ENCODE data around the gene TUBB1.

TUBB1 gene

GRCh38 chr20:59003836-59004492 is 15.3 kb upstream of the TUBB1 start:
- peaks cover 32% of the 10 kb centered on the region for H3K79me2 ChIP-seq (ENCODE audit: insufficient read depth, low read length)
- H3K9me3 ChIP-seq (ENCODE audit: insufficient read depth, low read length), result no peaks in the 10 kb centered on the region
- peak overlapping the region; percentile 86 for H3K27ac ChIP-seq (ENCODE audit: low read depth, low read length)
- peak overlapping the region; percentile 86 for H3K4me2 ChIP-seq (ENCODE audit: low read depth, low read length, poor library complexity, severe bottlenecking)
- H3K9me2 ChIP-seq (replicated peaks; ENCODE audit: insufficient read depth, low read length), result no peaks in the 10 kb centered on the region
- peak overlapping the region; percentile 91 for H3K9ac ChIP-seq (ENCODE audit: low read length)
- TF ChIP-seq EZH2phosphoT487 (conservative IDR thresholded peaks at IDR 0.05; ENCODE audit: low read length), result no peak
- TF ChIP-seq, protein P1, sequence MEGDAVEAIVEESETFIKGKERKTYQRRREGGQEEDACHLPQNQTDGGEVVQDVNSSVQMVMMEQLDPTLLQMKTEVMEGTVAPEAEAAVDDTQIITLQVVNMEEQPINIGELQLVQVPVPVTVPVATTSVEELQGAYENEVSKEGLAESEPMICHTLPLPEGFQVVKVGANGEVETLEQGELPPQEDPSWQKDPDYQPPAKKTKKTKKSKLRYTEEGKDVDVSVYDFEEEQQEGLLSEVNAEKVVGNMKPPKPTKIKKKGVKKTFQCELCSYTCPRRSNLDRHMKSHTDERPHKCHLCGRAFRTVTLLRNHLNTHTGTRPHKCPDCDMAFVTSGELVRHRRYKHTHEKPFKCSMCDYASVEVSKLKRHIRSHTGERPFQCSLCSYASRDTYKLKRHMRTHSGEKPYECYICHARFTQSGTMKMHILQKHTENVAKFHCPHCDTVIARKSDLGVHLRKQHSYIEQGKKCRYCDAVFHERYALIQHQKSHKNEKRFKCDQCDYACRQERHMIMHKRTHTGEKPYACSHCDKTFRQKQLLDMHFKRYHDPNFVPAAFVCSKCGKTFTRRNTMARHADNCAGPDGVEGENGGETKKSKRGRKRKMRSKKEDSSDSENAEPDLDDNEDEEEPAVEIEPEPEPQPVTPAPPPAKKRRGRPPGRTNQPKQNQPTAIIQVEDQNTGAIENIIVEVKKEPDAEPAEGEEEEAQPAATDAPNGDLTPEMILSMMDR (IDR thresholded peaks at IDR 0.05; ENCODE audit: insufficient read depth, low read length, poor library complexity, severe bottlenecking), result no peak
- H4K20me1 ChIP-seq (ENCODE audit: low read depth, low read length), result 0 out of 2 replicates have a peak, but pooled peaks cover 3% of the 10 kb centered on the region
- H3F3A ChIP-seq (ENCODE audit: insufficient read depth), result peaks cover 12% of the 10 kb centered on the region
- no peaks in the 10 kb centered on the region for H3K27me3 ChIP-seq (ENCODE audit: low read length)
- H3K36me3 ChIP-seq (ENCODE audit: low read length), result no peaks in the 10 kb centered on the region
- H2AFZ ChIP-seq (ENCODE audit: low read depth, low read length, severe bottlenecking), result no peak overlapping the region
- peak overlapping the region; percentile 74 for H3K4me3 ChIP-seq (ENCODE audit: insufficient read depth, low read length, poor library complexity, severe bottlenecking)

DNA sequence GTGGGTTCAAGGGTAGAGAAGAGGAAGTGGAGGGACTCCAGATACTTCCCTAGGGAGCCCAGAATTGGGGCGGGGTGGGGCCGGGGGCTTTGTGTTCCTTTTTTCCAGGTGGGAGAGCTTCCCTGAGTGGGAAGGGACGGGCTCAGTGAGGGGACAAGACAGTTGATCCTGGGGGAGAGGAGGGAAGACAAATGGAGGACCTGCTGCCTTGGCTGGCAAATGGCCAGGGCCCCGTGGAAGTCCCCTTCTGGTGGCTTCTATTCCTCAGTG is 14.8 kb upstream of the TUBB1 start:
- peaks cover 32% of the 10 kb centered on the region for H3K79me2 ChIP-seq (ENCODE audit: insufficient read depth, low read length)
- no peak for TF ChIP-seq EZH2phosphoT487 (conservative IDR thresholded peaks at IDR 0.05; ENCODE audit: low read length)
- H3K4me2 ChIP-seq (ENCODE audit: low read depth, low read length, poor library complexity, severe bottlenecking), result peak overlapping the region; percentile 86
- H3K9me2 ChIP-seq (replicated peaks; ENCODE audit: insufficient read depth, low read length), result no peaks in the 10 kb centered on the region
- peak overlapping the region; percentile 74 for H3K4me3 ChIP-seq (ENCODE audit: insufficient read depth, low read length, poor library complexity, severe bottlenecking)
- peak overlapping the region; percentile 91 for H3K9ac ChIP-seq (ENCODE audit: low read length)
- H3F3A ChIP-seq (ENCODE audit: insufficient read depth), result peaks cover 12% of the 10 kb centered on the region
- no peak overlapping the region for H2AFZ ChIP-seq (ENCODE audit: low read depth, low read length, severe bottlenecking)
- H3K27ac ChIP-seq (ENCODE audit: low read depth, low read length), result peak overlapping the region; percentile 86
- H4K20me1 ChIP-seq (ENCODE audit: low read depth, low read length), result 0 out of 2 replicates have a peak, but pooled peaks cover 3% of the 10 kb centered on the region
- no peaks in the 10 kb centered on the region for H3K9me3 ChIP-seq (ENCODE audit: insufficient read depth, low read length)
- H3K36me3 ChIP-seq (ENCODE audit: low read length), result no peaks in the 10 kb centered on the region
- no peaks in the 10 kb centered on the region for H3K27me3 ChIP-seq (ENCODE audit: low read length)

DNA sequence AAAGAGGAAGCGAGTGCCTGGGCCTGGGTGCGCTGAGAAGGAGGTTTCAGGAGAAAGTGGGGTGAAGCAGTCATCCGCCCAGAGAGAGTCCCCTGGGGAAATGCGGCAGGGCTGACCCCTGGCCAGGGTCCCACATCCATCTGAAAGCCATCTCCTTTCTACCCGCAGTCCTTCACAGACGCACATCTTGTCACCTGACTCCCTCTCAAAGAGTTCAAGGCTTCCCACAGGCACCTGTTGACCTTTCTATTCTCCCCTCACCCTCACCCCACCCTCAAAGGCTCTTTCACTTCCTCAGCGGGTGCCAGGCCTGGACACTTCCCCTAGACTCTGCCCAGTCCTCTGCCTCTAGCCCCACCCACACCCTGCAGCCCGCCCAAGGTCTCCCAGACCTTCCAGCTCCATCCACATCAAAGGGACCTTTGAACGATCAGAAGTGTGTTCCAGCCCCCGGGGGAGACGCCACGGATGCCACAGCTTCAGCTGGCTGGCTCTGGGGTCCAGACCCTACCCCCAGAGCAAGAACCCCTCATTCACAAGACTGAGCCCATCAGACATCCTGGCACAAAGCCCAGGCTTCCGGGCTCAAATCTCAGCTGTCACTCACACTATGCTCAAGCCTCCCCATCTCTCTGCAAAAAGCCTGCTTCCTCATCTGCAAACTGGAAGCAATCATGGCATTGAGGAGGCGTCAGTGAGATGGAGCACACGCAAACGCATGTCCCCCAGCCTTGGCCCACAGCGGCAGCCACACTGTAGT is 14.3 kb upstream of the TUBB1 start:
- Histone ChIP-seq H3F3A (ENCODE audit: insufficient read depth) (peaks cover 12% of the 10 kb centered on the region), H3K4me2 (ENCODE audit: low read depth, low read length, poor library complexity, severe bottlenecking) (peak overlapping the region; percentile 86), H3K27ac (ENCODE audit: low read depth, low read length) (peak overlapping the region; percentile 86), H3K79me2 (ENCODE audit: insufficient read depth, low read length) (peaks cover 32% of the 10 kb centered on the region), H3K9me2 (replicated peaks; ENCODE audit: insufficient read depth, low read length) (no peaks in the 10 kb centered on the region), H3K9me3 (ENCODE audit: insufficient read depth, low read length) (no peaks in the 10 kb centered on the region), H3K4me3 (ENCODE audit: insufficient read depth, low read length, poor library complexity, severe bottlenecking) (peak overlapping the region; percentile 74), H3K27me3 (ENCODE audit: low read length) (no peaks in the 10 kb centered on the region), H2AFZ (ENCODE audit: low read depth, low read length, severe bottlenecking) (no peak overlapping the region), H3K9ac (ENCODE audit: low read length) (peak overlapping the region; percentile 91), H3K36me3 (ENCODE audit: low read length) (no peaks in the 10 kb centered on the region), H4K20me1 (ENCODE audit: low read depth, low read length) (0 out of 2 replicates have a peak, but pooled peaks cover 3% of the 10 kb centered on the region)
- no peak for TF ChIP-seq EZH2phosphoT487 (conservative IDR thresholded peaks at IDR 0.05; ENCODE audit: low read length)
- TF ChIP-seq, protein P1 (IDR thresholded peaks at IDR 0.05; ENCODE audit: insufficient read depth, low read length, poor library complexity, severe bottlenecking), result no peak

Measured in SU-DHL-6 (cell line).